GM12872 (cell line): ENCODE data around the gene PTPN1.

ENCODE experiments used
- TF ChIP-seq, protein P1 (sequence below): IDR thresholded peaks from 3 replicates; pipeline ENCODE4 v1.5.1; 2011; ENCODE audit warnings: low read depth, mild to moderate bottlenecking, low read length, moderate library complexity; ENCODE audit not compliant: insufficient read depth

The PTPN1 gene

GRCh38 chr20:50628332-50628731, 118.1 kb downstream of the PTPN1 start:
- TF ChIP-seq, protein P1, sequence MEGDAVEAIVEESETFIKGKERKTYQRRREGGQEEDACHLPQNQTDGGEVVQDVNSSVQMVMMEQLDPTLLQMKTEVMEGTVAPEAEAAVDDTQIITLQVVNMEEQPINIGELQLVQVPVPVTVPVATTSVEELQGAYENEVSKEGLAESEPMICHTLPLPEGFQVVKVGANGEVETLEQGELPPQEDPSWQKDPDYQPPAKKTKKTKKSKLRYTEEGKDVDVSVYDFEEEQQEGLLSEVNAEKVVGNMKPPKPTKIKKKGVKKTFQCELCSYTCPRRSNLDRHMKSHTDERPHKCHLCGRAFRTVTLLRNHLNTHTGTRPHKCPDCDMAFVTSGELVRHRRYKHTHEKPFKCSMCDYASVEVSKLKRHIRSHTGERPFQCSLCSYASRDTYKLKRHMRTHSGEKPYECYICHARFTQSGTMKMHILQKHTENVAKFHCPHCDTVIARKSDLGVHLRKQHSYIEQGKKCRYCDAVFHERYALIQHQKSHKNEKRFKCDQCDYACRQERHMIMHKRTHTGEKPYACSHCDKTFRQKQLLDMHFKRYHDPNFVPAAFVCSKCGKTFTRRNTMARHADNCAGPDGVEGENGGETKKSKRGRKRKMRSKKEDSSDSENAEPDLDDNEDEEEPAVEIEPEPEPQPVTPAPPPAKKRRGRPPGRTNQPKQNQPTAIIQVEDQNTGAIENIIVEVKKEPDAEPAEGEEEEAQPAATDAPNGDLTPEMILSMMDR: no peak

DNA sequence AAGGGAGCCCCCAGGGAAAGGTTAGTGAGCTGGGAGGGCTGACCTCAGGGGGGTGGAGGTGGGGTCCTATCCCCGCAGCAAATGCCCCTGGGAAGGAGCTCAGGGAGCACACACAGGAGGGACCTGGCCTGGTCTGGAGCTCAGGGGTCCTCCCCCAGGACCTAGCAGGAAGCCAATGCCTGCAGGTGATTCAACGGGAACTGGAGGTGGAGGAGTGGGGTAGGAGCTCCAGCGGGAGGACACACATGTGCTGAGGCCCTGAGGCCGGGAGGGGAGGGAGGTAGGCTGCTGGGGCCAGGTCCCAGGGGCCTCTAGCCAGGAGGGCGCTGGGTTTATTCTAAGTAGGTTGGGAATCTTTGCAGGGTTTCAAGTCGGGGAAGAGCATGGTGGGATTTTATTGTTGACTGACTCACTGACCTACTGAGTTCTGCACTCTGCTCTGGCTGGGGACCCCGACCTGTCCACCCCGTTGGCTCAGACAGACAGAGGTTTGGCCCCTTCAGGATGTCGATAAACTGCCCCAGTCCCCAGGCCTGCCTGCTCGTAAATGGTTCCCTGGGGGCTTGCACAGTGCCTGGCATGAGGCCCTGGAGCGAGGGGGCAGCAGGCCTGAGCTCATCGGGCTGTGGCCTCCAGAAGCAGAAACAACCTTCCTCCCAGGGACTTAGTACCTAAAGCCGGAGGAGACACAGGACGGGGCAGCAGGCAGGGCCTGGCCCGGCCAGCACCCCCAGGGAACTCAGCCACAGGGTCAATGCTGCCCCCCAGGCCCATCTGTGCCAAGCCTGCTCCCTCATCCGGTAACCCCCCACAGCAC, 118.9 kb downstream of the PTPN1 start:
- TF ChIP-seq, protein P1: no peak

- TF ChIP-seq, protein P1: no peak
These were observed 119.5 kb downstream of the PTPN1 start for GRCh38 chr20:50629670-50630045.

GRCh38 chr20:50630578-50631263, 120.5 kb downstream of the PTPN1 start:
- TF ChIP-seq, protein P1: no peak

DNA sequence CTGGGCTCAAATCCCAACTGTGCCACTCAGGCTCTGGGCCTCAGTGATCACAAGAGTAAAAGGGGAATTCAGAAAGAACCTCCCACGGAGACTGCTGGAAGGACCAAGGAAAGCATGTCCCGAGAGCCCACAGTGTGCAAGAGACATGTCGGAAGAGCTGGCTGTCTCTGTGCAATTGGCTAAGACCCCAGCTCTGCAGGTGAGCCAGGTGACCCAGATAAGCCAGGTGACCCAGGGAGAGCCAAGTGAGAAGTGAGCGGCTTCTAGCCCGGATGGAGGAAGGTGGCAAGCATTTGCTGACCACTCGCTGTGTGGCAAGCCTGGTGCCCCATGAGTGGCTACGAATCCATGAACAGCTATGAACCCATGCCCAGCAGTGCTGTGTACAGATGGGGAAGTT, 122.1 kb downstream of the PTPN1 start:
- TF ChIP-seq, protein P1: no peak

- TF ChIP-seq, protein P1: no peak
These were observed 122.5 kb downstream of the PTPN1 start for GRCh38 chr20:50632701-50633100.

GRCh38 chr20:50633361-50633760, 123.2 kb downstream of the PTPN1 start:
- TF ChIP-seq, protein P1: no peak
